OCI-LY7 (cell line): ENCODE data around the gene PALD1.

Experiments
- EZH2phosphoT487 ChIP-seq: fragments of 200-600 bp; sonication (generic); IDR thresholded peaks from 2 replicates; pipeline ENCODE4 v1.6.1; 2018; ENCODE audit warnings: low read depth, borderline replicate concordance, mild to moderate bottlenecking, mixed run types, antibody characterized with exemption, low read length, moderate library complexity, mixed read lengths
- TF ChIP-seq, protein P1 (sequence below): fragments of 200-600 bp; sonication (generic); conservative IDR thresholded peaks from 2 replicates; pipeline ENCODE4 v1.5.1; 2014; ENCODE audit warnings: mild to moderate bottlenecking, antibody characterized with exemption, low read length, moderate library complexity, mixed read lengths

DNA sequence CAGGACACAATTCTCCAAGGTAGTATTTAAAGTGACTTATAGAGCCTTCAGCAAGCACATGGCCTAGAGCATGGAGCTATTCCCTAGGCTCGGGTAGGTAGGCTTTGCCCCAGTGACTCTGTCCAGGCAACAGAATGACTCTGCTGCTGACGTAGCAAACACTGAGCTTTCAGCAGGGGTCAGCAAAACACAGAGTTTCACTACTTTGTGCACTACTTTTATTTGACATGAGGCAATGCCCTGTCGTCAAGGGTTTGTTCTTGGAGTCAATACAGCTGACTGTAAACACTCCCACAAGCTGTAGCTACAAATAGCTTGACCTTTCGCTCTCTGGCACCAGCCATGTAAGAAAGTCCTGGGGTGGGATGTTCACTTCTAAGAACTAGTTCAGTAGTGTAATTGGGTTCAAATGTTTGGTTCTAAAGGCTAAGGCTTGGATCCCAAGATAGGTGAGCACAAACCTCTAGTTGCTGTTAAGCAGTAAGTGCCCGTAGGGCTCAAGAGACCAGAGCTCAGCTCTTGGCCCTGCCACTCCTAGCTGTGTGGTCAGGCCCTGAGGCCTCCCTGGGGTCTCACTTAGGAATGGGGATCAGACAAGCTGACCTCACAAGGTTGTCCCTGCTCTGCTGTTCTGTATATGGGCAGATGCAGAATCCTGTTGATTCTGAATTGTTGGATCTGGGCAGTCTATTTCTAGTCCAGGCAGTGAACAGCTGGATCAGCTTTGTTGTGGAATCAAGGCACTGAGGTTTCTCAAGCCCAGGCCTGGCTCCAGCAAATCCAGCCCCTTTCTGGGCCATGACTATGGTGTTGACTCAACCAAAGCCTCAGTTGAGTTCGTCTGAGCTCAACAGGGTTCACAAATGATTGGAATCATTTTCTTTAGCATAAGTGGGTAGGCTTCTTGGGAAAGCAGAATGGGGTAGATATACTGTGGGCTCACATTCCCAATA is 47.8 kb upstream of the PALD1 start:
- TF ChIP-seq, protein P1, sequence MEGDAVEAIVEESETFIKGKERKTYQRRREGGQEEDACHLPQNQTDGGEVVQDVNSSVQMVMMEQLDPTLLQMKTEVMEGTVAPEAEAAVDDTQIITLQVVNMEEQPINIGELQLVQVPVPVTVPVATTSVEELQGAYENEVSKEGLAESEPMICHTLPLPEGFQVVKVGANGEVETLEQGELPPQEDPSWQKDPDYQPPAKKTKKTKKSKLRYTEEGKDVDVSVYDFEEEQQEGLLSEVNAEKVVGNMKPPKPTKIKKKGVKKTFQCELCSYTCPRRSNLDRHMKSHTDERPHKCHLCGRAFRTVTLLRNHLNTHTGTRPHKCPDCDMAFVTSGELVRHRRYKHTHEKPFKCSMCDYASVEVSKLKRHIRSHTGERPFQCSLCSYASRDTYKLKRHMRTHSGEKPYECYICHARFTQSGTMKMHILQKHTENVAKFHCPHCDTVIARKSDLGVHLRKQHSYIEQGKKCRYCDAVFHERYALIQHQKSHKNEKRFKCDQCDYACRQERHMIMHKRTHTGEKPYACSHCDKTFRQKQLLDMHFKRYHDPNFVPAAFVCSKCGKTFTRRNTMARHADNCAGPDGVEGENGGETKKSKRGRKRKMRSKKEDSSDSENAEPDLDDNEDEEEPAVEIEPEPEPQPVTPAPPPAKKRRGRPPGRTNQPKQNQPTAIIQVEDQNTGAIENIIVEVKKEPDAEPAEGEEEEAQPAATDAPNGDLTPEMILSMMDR: peak; percentile 31; the same call in 1 of the 2 replicates
- TF ChIP-seq EZH2phosphoT487: no peak
